ENCODE measurements around the gene IL1RAPL2.
"Not testable (repeated sequence)": the region's sequence is repeated elsewhere in the genome, so short reads cannot be mapped to it uniquely, and the experiment has no call there.

Gene IL1RAPL2

DNA sequence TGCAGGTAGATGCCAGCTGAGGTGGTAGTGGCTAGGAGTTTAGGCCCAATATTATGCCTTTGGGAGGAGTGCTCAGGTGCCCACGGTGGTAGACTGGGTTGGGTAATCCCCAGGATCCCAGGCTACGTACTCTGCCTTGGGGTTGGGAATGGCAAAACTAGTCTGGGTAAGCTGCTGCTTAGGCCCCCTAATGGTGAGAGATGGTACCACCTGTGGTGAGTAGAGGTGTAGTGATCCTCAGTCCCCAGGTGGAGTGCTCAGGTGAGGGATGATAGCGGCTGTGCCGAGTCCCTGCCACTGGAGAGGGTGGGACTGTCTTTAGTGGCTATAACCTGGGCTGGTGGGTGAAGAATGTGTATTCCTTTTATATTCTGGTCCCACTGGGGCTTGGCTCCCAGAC lies 75.2 kb downstream of the IL1RAPL2 start:
- Histone ChIP-seq H3K4me3 (no peak overlapping the region), H3K4me1 (no peaks in the 10 kb centered on the region), H3K9me3 (no peaks in the 10 kb centered on the region), H3K36me3 (replicated peaks) (no peaks in the 10 kb centered on the region), H3K27me3 (ENCODE audit: low read depth) (no peaks in the 10 kb centered on the region)
- in situ Hi-C loops (cut with MboI; ENCODE audit: low sequenced_read_pairs): no loop called here
- DNase-seq (ENCODE audit: low spot score in 2 of 2): peak in 1 of 2 experiments; percentile 29

DNA sequence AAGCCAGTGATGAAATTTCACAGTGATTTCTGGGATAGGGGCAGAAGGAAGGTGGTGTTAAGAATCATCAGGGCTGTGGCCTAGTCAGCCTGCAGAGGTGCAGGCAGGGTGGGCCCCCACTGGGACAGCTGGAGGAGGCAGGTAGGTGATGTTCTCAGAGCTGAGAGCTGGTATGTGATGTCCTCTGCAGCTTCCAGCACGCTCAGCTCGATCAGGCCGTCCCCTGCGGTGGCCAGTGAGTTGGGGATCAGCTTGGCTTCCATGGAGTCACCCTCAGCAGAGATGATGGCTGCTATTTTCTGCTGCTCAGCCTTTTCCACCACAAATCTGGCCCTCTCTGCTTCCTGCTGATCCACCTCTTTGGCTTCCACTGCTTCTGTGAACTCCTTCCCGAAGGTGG lies 81.1 kb downstream of the IL1RAPL2 start:
- H3K27me3 ChIP-seq (ENCODE audit: low read depth): no peaks in the 10 kb centered on the region
- no peaks in the 10 kb centered on the region for H3K36me3 ChIP-seq (replicated peaks)
- no peaks in the 10 kb centered on the region for H3K4me1 ChIP-seq
- in situ Hi-C loops (cut with MboI; ENCODE audit: low sequenced_read_pairs): no loop called here
- no peaks in the 10 kb centered on the region for H3K9me3 ChIP-seq
- no peak overlapping the region for H3K4me3 ChIP-seq
- no peak for DNase-seq (ENCODE audit: low spot score in 2 of 2)

GRCh38 chrX:104659005-104659744 lies 93.2 kb downstream of the IL1RAPL2 start:
- in situ Hi-C loops (cut with MboI; ENCODE audit: low sequenced_read_pairs): no loop called here
- H3K9me3 ChIP-seq: no peaks in the 10 kb centered on the region
- no peaks in the 10 kb centered on the region for H3K4me1 ChIP-seq
- no peak overlapping the region for H3K4me3 ChIP-seq
- DNase-seq (ENCODE audit: low spot score in 2 of 2): no peak
- H3K36me3 ChIP-seq (replicated peaks): no peaks in the 10 kb centered on the region
- no peaks in the 10 kb centered on the region for H3K27me3 ChIP-seq (ENCODE audit: low read depth)

GRCh38 chrX:104660092-104660491 lies 94.1 kb downstream of the IL1RAPL2 start:
- Histone ChIP-seq H3K9me3 (no peaks in the 10 kb centered on the region), H3K4me1 (no peaks in the 10 kb centered on the region), H3K4me3 (no peak overlapping the region), H3K36me3 (replicated peaks) (no peaks in the 10 kb centered on the region), H3K27me3 (ENCODE audit: low read depth) (no peaks in the 10 kb centered on the region)
- in situ Hi-C loops (cut with MboI; ENCODE audit: low sequenced_read_pairs): no loop called here
- DNase-seq (ENCODE audit: low spot score in 2 of 2): no peak

- Histone ChIP-seq H3K4me1 (no peaks in the 10 kb centered on the region), H3K27me3 (ENCODE audit: low read depth) (no peaks in the 10 kb centered on the region), H3K9me3 (no peaks in the 10 kb centered on the region), H3K36me3 (replicated peaks) (no peaks in the 10 kb centered on the region), H3K4me3 (no peak overlapping the region)
- in situ Hi-C loops (cut with MboI; ENCODE audit: low sequenced_read_pairs): no loop called here
- DNase-seq (ENCODE audit: low spot score in 2 of 2): no peak
Measured at GRCh38 chrX:104662694-104663093, 96.7 kb downstream of the IL1RAPL2 start.

DNA sequence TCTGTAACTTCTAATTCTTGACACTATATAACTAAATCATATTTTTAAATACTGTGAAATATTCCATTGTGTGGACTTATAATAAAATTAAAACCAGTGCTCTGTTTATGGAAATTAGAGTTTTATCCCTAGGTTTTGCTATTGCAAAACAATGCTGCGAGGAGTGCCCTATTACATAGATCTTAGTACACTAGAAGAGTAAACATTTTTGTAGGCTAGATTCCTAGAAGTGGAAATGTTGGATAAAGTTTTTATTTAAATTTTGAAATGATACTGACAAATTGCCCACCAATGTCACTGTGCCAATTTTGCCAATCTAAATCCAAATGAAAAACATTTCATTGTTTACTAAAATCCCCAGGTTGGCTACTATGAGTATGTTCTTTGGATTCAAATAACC lies 99.7 kb downstream of the IL1RAPL2 start:
- Histone ChIP-seq H3K36me3 (replicated peaks) (no peaks in the 10 kb centered on the region), H3K27me3 (ENCODE audit: low read depth) (no peaks in the 10 kb centered on the region), H3K4me1 (no peaks in the 10 kb centered on the region), H3K4me3 (no peak overlapping the region), H3K9me3 (no peaks in the 10 kb centered on the region)
- DNase-seq (ENCODE audit: low spot score in 2 of 2): no peak
- in situ Hi-C loops (cut with MboI; ENCODE audit: low sequenced_read_pairs): no loop called here

GRCh38 chrX:104668550-104668949 lies 102.6 kb downstream of the IL1RAPL2 start:
- in situ Hi-C loops (cut with MboI; ENCODE audit: low sequenced_read_pairs): no loop called here
- Histone ChIP-seq H3K27me3 (ENCODE audit: low read depth) (no peaks in the 10 kb centered on the region), H3K9me3 (no peaks in the 10 kb centered on the region), H3K4me1 (no peaks in the 10 kb centered on the region), H3K36me3 (replicated peaks) (no peaks in the 10 kb centered on the region), H3K4me3 (no peak overlapping the region)
- peak; percentile 11 to 13 for DNase-seq (ENCODE audit: low spot score in 2 of 2)

- DNase-seq (ENCODE audit: low spot score in 2 of 2): no peak
- H3K36me3 ChIP-seq (replicated peaks): no peaks in the 10 kb centered on the region
- H3K4me1 ChIP-seq: no peaks in the 10 kb centered on the region
- no peaks in the 10 kb centered on the region for H3K9me3 ChIP-seq
- in situ Hi-C loops (cut with MboI; ENCODE audit: low sequenced_read_pairs): no loop called here
- H3K27me3 ChIP-seq (ENCODE audit: low read depth): no peaks in the 10 kb centered on the region
- no peak overlapping the region for H3K4me3 ChIP-seq
Measured at GRCh38 chrX:104669063-104669462, 103.1 kb downstream of the IL1RAPL2 start.

DNA sequence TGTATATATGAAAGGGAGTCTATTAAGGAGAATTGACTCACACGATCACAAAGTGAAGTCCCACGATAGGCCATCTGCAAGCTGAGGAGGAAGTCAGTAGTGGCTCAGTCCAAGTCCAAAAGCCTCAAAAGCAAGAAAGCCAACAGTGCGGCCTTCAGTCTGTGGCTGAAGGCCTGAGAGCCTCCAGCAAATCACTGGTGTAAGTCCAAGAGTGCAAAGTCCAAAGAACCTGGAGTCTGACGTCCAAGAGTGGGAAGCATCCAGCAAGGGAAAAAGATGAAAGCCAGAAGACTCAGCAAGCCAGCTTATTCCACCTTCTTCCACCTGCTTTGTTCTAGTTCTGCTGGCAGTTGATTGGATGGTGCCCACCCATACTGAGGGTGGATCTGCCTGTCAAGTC lies 104.1 kb downstream of the IL1RAPL2 start:
- in situ Hi-C loops (cut with MboI; ENCODE audit: low sequenced_read_pairs): no loop called here
- H3K4me3 ChIP-seq: no peak overlapping the region
- no peaks in the 10 kb centered on the region for H3K4me1 ChIP-seq
- DNase-seq (ENCODE audit: low spot score in 2 of 2): no peak
- H3K9me3 ChIP-seq: no peaks in the 10 kb centered on the region
- H3K36me3 ChIP-seq (replicated peaks): no peaks in the 10 kb centered on the region
- no peaks in the 10 kb centered on the region for H3K27me3 ChIP-seq (ENCODE audit: low read depth)

DNA sequence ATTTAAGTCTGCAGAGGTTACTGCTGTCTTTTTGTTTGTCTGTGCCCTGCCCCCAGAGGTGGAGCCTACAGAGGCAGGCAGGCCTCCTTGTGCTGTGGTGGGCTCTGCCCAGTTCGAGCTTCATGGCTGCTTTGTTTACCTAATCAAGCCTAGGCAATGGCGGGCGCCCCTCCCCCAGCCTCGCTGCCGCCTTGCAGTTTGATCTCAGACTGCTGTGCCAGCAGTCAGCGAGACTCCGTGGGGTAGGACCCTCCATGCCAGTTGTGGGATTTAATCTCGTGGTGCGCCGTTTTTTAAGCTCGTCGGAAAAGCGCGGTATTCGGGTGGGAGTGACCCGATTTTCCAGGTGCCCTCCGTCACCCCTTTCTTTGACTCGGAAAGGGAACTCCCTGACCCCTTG lies 111.5 kb downstream of the IL1RAPL2 start:
- H3K36me3 ChIP-seq (replicated peaks); in situ Hi-C loops (cut with MboI; ENCODE audit: low sequenced_read_pairs); H3K4me3 ChIP-seq; H3K27me3 ChIP-seq (ENCODE audit: low read depth); H3K9me3 ChIP-seq; DNase-seq (ENCODE audit: low spot score in 2 of 2); H3K4me1 ChIP-seq: not testable (repeated sequence)

DNA sequence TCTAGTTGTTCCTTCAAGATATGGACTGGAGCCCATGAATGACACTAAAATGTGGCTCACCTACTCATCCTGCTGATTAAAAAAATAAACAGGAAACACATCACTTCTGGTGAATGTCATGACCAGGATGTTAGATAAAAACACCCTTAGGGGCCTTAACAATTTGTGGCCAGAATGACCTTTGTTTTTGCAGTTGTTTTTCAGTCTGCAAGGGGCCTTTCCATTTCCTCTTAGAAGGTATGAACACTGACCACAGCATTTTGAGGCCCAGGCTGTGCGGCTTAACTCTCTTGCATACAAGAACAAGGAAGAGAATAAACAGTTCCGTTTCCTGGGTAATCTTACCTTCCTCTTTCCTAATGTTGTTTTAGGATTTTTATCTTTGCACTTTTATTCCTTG lies 113.2 kb downstream of the IL1RAPL2 start:
- DNase-seq (ENCODE audit: low spot score in 2 of 2): no peak
- Histone ChIP-seq H3K4me1 (no peaks in the 10 kb centered on the region), H3K27me3 (ENCODE audit: low read depth) (no peaks in the 10 kb centered on the region), H3K9me3 (no peaks in the 10 kb centered on the region), H3K4me3 (no peak overlapping the region), H3K36me3 (replicated peaks) (no peaks in the 10 kb centered on the region)
- in situ Hi-C loops (cut with MboI; ENCODE audit: low sequenced_read_pairs): no loop called here

DNA sequence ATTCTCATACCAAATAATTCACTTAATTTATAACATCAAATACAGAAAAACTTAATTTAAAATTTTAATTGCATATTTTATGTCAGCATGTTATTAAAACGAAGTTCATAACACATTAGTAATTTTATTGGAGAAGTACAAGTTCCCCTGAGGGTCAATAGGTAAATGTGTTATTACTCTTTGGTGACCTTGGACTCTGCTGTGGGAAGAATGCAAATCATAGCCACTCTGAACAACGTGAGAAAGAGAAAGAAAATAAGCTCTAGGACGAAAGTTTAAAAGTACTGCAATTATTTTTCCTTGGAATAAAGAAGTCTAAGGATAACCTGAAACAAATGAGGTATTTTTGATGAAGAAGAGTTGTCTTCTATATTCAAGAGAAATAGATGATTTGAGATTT lies 115.2 kb downstream of the IL1RAPL2 start:
- in situ Hi-C loops (cut with MboI; ENCODE audit: low sequenced_read_pairs): no loop called here
- Histone ChIP-seq H3K36me3 (replicated peaks) (no peaks in the 10 kb centered on the region), H3K27me3 (ENCODE audit: low read depth) (no peaks in the 10 kb centered on the region), H3K4me3 (no peak overlapping the region), H3K9me3 (no peaks in the 10 kb centered on the region), H3K4me1 (no peaks in the 10 kb centered on the region)
- DNase-seq (ENCODE audit: low spot score in 2 of 2): no peak

- Histone ChIP-seq H3K27me3 (ENCODE audit: low read depth) (no peaks in the 10 kb centered on the region), H3K9me3 (no peaks in the 10 kb centered on the region), H3K36me3 (replicated peaks) (no peaks in the 10 kb centered on the region), H3K4me3 (no peak overlapping the region), H3K4me1 (no peaks in the 10 kb centered on the region)
- in situ Hi-C loops (cut with MboI; ENCODE audit: low sequenced_read_pairs): no loop called here
- no peak for DNase-seq (ENCODE audit: low spot score in 2 of 2)
Measured at GRCh38 chrX:104684077-104684476, 118.1 kb downstream of the IL1RAPL2 start.

DNA sequence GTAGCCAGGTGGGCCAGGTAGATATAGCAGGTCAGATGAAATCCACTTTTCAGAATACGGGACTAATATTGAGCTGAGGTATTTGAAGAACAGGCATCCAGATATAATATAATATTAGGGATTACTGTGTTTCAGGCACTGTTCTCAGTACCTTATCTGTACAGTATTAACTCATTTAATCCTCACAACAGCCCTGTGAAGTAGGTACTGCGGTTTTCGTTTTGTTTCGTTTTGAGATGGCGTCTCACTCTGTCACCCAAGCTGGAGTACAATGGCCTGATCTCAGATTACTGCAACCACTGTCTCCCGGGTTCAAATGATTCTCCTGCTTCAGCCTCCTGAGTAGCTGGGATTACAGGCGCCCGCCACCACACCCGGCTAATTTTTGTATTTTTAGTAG lies 129.6 kb downstream of the IL1RAPL2 start:
- Histone ChIP-seq H3K4me3 (no peak overlapping the region), H3K27me3 (ENCODE audit: low read depth) (no peaks in the 10 kb centered on the region), H3K4me1 (no peaks in the 10 kb centered on the region), H3K9me3 (no peaks in the 10 kb centered on the region), H3K36me3 (replicated peaks) (no peaks in the 10 kb centered on the region)
- in situ Hi-C loops (cut with MboI; ENCODE audit: low sequenced_read_pairs): no loop called here
- no peak for DNase-seq (ENCODE audit: low spot score in 2 of 2)

- no peaks in the 10 kb centered on the region for H3K27me3 ChIP-seq (ENCODE audit: low read depth)
- in situ Hi-C loops (cut with MboI; ENCODE audit: low sequenced_read_pairs): no loop called here
- H3K9me3 ChIP-seq: no peaks in the 10 kb centered on the region
- no peak for DNase-seq (ENCODE audit: low spot score in 2 of 2)
- H3K4me1 ChIP-seq: no peaks in the 10 kb centered on the region
- no peak overlapping the region for H3K4me3 ChIP-seq
- no peaks in the 10 kb centered on the region for H3K36me3 ChIP-seq (replicated peaks)
Measured at GRCh38 chrX:104696667-104697066, 130.7 kb downstream of the IL1RAPL2 start.

Measured in HAP-1 (cell line).